ENCODE data around the gene PIEZO2.

DNA sequence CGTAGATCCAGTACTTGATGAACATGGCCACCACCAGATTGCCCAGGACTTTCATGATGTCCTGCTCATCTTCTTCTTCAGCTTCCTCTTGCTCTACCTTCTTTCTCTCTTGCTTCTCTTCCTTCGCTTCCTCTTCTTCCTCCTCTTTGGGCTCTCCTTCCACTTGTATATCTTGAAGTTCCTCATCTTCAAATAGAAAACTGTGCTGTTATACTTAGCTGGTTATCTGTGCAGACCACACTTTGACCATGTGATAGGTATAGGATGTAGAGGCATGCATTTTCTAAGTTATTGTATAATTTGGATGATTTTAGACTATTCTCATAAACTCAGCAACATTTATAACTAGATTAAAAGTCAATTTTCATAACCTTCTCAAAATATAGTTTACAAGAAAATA, 360.2 kb downstream of the PIEZO2 start:
- TF ChIP-seq, protein P1, sequence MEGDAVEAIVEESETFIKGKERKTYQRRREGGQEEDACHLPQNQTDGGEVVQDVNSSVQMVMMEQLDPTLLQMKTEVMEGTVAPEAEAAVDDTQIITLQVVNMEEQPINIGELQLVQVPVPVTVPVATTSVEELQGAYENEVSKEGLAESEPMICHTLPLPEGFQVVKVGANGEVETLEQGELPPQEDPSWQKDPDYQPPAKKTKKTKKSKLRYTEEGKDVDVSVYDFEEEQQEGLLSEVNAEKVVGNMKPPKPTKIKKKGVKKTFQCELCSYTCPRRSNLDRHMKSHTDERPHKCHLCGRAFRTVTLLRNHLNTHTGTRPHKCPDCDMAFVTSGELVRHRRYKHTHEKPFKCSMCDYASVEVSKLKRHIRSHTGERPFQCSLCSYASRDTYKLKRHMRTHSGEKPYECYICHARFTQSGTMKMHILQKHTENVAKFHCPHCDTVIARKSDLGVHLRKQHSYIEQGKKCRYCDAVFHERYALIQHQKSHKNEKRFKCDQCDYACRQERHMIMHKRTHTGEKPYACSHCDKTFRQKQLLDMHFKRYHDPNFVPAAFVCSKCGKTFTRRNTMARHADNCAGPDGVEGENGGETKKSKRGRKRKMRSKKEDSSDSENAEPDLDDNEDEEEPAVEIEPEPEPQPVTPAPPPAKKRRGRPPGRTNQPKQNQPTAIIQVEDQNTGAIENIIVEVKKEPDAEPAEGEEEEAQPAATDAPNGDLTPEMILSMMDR (IDR thresholded peaks at IDR 0.05): no peak
- no peak for TF ChIP-seq EZH2 (IDR thresholded peaks at IDR 0.05; ENCODE audit: borderline replicate concordance, insufficient read depth, low read depth, low read length, poor library complexity, severe bottlenecking)

Data from B cell (primary cell).